NCI-H146 treated with DMSO at 0.1 percent for 48 hours (cell line): ENCODE data around the gene CRYGB.
A peak's percentile ranks its signal among the peaks of the same experiment; 100 is the strongest.
"Not testable (repeated sequence)": the region's sequence is repeated elsewhere in the genome, so short reads cannot be mapped to it uniquely, and the experiment has no call there.

Source experiments
- DNase-seq: peaks from one replicate; lab custom pipeline; 2025; ENCODE audit not compliant: unreplicated experiment; lab: John Stamatoyannopoulos, UW

The CRYGB gene

GRCh38 chr2:208150956-208151355 is 5.0 kb upstream of the CRYGB start:
- no peak for DNase-seq

DNA sequence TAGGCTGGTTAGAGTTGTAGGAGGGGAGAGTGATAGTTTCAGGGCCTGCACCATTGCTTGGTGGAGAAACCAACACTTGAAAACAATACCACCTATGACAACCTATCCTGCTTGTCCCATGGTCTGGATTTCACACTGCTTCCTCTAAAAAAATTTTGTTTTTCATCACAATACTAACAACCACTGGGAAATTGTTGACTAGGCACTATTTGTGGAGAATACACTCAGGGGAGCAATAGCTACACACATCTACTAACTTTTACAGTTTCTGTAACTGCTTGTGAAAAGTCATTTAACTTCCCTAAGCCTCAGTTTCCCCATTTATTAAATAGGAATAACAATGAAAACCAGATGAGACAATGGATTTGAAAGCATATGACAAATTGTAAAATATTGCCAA is 4.1 kb upstream of the CRYGB start:
- DNase-seq: no peak

- no peak for DNase-seq
Observed at GRCh38 chr2:208148803-208149202, 2.8 kb upstream of the CRYGB start.

- no peak for DNase-seq
Observed at GRCh38 chr2:208147759-208148158, 1.8 kb upstream of the CRYGB start.

DNA sequence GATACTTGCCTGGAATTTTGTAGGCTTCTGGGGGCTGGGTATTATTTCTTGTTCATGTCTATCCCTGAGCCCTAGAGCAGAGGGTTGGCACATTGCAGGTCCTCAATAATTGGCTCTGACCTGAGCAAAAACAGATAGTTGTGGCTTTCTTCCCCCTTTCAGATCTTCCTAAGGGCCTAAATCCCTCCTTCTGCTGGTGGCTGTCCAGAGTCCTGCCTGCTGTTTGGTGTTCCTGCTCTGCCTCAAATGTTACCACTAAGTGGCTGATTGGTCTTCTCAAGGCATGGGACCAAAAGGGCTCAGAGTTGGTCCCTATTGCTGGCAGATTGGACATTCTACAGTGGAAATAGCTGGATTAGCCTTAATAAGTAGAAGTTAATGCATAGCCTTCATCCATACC is 1.1 kb upstream of the CRYGB start:
- DNase-seq: no peak

- DNase-seq: peak; percentile 49
Observed at GRCh38 chr2:208142925-208143799, 2.8 kb downstream of the CRYGB start.

- peak; percentile 27 for DNase-seq
Observed at GRCh38 chr2:208142240-208142924, 3.6 kb downstream of the CRYGB start.

- DNase-seq: no peak
Observed at GRCh38 chr2:208139447-208139846, 6.5 kb downstream of the CRYGB start.

DNA sequence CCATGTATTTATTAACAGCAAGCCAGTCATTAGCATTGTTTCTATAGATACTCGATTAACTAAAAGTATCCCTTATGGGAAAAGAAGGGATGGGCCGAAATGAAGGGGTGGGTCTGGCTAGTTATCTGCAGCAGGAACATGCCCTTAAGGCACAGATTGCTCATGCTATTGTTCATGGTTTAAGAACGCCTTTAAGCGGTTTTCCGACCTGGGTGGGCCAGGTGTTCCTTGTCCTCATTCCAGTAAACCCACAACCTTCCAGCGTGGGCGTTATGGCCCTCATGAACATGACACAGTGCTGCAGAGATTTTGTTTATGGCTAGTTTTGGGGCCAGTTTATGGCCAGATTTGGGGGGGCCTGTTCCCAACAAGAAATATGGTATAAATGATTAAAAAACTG is 7.6 kb downstream of the CRYGB start:
- not testable (repeated sequence) for DNase-seq

DNA sequence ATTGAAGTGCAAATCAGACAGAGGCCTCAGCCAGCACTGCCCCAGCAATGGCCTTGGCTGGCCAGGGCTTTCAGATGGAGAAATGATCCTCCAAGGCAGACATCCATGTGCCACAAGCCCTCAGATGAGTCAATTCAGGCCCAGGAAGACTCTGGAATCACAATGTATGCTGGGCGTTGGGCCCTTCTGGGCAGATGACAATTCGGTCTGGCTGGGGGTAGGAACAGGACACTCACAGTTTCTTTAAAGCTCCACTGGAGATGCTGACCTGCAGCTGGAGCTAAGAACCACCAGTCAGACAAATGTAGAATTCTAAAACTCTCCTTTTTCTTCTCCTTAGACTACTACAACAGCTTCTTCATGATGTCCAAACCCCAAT is 9.3 kb downstream of the CRYGB start:
- no peak for DNase-seq

DNA sequence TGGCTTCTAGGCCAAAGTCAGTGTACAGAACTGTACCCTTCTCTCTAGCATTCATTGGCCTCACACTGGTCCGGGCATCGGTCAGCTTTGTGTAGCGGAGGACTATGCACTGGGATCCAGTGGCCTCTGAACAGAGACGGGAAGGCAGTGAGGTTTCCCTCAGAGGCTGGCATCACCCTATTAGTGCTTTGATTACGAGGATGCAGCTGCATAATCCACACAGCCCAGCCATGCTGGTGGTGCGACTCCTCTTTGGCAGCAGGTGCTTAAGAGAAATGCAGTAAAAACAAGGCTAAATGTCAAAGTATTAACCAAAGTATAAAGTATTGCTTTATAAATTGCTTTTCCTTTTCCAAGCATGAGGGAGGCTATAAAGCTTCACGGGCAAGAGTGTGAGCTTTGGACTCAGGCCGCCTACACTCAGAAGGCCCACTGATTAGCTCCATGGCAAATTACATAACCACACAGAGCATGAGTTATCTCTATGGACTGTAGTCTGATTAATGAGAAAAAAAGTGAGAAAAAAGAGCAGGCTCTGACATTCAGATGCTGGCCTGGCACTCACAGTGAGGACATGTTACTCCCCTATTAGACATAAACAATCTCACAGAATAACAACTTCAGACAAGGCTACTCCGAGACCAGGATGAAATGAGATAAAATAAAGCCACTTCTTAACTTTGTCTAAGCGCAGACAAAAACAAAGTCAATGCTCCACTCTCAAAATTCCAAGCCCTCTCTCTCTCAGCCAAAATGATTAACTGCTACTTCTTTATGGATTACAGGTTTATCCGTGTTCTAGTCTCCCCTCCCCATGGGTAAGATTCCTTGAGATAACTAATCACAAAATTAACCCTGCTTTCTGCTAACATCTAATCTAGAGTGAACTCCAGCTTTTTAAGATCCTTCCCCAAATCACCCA is 9.9 kb downstream of the CRYGB start:
- no peak for DNase-seq

DNA sequence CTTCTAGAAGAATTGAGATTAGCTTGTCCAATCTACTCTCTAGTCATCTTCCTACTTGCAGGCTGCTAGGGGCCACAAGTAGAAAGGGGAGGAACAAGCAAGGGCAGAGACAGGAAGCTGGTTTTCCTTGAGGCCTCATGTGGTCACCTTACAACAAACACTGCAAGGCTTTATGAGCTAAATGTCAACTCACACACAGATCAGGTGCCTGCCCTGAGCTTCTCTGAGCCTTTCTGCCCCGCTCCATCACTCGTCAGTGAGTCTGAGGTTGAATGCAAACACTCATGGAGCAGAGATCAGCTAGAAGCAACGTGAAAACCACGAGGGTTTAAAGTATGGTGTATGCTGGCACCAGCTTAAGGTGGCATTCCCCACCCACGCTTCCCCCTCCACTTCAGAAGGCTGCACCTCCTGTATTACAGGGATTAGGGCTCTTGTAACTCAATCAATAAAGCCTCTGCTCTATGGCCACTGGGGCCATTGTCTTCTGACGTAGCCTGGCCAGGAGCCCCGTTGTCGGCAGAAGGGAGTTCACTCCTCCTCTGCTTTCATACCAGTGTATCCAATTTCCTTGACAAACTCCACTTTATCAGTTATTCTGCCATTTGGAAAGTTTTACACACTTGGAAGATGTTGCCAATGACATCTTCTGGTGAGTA is 10.9 kb downstream of the CRYGB start:
- DNase-seq: no peak

- no peak for DNase-seq
Observed at GRCh38 chr2:208130712-208131110, 15.2 kb downstream of the CRYGB start.

- DNase-seq: no peak
Observed at GRCh38 chr2:208129744-208130711, 15.9 kb downstream of the CRYGB start, which contains the start of gene CRYGC. TSS of gene CRYGC (minus strand) at chr2:208129828. CDS start at chr2:208129792, 36 bp downstream.

- DNase-seq: no peak
Observed at GRCh38 chr2:208128136-208128535, 17.8 kb downstream of the CRYGB start.

- no peak for DNase-seq
Observed at GRCh38 chr2:208127090-208127489, 18.9 kb downstream of the CRYGB start.

GRCh38 chr2:208125251-208125650 is 20.7 kb downstream of the CRYGB start:
- DNase-seq: no peak

- DNase-seq: not testable (repeated sequence)
Observed at GRCh38 chr2:208124013-208124715, 21.8 kb downstream of the CRYGB start, which contains the start of gene CRYGD. TSS of gene CRYGD (minus strand) at chr2:208124524. CDS start at chr2:208124473, 51 bp downstream.

- no peak for DNase-seq
Observed at GRCh38 chr2:208122248-208122647, 23.7 kb downstream of the CRYGB start.
